CMK (cell line): ENCODE measurements around the gene VASP.

ENCODE experiments used
- DNase-seq: peaks from one replicate; pipeline ENCODE4 v3.0.0-alpha.2; 2010; ENCODE audit warnings: low read depth

Gene VASP

GRCh38 chr19:45556835-45557234 lies 49.6 kb downstream of the VASP start:
- DNase-seq: no peak

DNA sequence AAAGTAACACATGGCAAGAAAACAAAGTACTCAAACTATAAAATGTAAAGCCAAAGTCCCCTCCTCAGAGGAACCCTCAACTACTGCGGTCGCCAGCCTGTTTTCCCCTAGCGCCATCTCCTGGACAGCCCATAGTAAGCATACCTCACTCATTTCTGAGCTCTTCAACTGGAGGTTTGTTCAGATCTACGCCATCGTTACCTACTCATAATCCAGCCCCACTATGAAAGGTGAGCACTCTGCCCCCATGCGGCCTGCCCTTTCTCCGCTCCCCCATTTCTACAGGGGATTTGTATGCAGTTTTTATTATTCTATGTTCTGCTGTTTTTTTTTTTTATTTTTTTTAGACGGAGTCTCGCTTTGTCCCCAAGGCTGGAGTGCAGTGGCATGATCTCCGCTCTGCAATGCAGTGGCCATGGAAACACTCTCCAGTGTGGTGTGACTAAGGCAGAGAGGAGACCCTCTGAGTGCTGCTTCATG lies 51.2 kb downstream of the VASP start:
- DNase-seq: no peak

- DNase-seq: no peak
Observed at GRCh38 chr19:45560038-45560437, 52.8 kb downstream of the VASP start.

DNA sequence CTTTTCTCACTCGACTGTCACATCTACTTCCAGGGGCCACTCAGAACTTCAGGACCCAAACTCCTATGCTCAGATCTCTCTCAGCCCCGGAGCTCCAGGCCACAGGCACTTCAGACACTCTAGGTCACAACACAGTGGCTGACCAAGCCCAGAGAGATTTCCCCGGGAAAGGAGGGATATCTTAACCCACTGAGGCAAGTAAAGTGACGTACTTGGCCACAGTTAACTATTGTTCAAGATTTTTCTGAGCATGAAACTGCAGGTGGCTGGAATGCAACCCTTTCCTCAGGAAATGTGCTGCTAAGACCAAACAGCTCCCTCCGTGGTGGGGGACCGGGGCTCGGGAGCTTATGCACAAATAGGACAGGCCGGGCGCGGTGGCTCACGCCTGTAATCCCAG lies 53.4 kb downstream of the VASP start:
- DNase-seq: no peak

- no peak for DNase-seq
Observed at GRCh38 chr19:45564131-45564780, 57.0 kb downstream of the VASP start.

DNA sequence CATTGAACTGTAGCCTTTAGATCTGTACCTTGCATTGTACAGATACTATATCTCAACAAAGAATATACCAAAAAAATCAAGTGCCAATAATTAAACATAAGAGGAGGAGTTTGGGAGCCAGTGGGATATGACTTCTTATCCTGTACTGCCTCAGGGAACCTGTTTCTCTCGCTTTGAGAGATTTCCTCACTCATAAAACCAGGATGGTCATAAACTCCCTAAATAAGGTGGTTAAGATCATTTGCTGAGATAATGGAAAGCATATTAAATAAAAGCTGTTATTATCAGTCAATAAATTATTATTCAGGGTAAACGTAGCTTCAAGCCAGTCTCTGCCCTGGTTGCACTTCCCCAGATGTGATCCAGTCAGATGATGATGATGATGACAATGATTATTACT lies 60.3 kb downstream of the VASP start:
- no peak for DNase-seq

DNA sequence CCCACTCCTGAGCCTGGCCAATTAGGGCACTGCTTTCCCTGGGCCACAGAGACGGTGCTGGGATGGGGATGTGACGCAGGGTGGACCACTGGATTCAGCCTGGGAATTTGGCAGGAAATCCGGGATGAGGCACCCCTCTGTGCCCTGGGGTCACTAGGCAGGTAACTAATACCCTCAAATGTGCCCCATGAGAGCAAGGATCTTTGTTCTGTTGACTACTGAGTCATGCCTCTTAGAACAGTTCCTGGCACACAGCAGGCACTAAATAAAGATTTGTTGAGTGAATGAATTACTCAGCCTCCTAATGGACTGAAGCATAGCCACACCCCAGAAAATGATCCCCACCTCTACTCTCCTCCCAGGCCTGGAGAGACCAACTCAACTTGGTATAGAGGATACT lies 61.5 kb downstream of the VASP start:
- no peak for DNase-seq

GRCh38 chr19:45569619-45570421 lies 62.5 kb downstream of the VASP start:
- DNase-seq: no peak

DNA sequence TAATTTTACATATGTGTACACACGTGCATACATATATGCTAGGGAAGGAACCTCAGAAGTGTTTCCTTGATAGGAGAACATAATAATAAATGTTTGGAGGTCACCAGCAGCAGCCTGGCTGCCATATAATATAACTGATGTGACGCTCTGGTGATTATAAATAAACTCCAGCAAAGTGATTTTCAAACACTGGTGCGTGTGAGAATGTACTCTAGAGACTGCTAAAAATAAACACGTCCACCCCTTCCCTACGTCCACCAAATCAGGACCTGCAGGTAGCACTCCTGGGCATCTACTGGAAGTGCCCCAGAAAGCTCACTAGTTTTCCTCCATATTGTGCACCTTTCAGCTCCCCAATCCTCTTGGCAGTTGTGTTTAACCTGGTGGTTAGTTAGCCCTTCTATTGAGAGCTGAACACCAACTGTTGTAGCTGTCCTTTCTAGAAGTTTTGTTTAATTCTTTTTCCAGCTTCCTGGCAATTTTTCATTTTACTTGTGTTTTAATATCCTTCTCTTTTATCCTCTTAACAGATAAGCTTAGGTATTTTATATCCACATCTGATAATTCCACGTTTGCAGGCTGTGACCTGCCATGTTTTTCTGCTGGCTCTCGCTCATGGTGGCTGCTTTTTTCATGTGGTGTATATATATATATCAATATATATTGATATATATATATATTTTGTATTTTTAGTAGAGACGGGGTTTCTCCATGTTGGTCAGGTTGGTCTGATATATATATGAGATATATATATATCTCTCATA lies 64.4 kb downstream of the VASP start:
- no peak for DNase-seq

GRCh38 chr19:45574526-45574925 lies 67.2 kb downstream of the VASP start:
- no peak for DNase-seq

DNA sequence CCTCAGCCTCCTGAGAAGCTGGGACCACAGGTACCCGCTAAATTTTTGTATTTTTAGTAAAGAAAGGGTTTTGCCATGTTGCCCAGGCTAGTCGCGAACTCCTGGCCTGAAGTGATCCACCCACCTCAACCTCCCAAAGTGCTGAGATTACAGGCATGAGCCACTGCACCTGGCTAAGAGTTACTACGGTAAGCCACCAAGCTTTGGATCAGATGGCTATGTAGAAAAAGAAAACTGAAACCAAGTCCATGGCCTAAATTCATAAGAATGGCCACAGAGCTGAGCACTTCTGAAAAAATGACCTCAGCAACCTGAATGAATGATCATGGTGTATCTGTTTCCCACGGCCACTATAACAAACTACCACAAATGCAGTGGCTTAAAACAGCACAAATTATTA lies 67.9 kb downstream of the VASP start:
- no peak for DNase-seq
